Activated naive CD8-positive, alpha-beta T cell treated with anti-CD3 and anti-CD28 coated beads, Interleukin-2, amount 10 ng/mL, durations not matched to agents 7 days and 5 days (primary cell): ENCODE results near the gene CPNE9. TPM values are rescaled to one million over a fixed set of nuclear protein-coding genes. Genes with fewer than 3 reads are reported as not detected.

Source experiments
- ATAC-seq: fragments of 150-1000 bp; cut with Tn5 transposase; one replicate; pipeline ENCODE4 v1.10.0; 2021; ENCODE audit warnings: low read depth, moderate library complexity
- POLR2A ChIA-PET: fragments of 350-600 bp; sonication (Branson Sonifier 250); formaldehyde crosslinking; loops from one replicate; lab custom pipeline; 2021; ENCODE audit warnings: antibody characterized with exemption; lab: Charles Lee
- DNase-seq: peaks from one replicate; pipeline ENCODE4 v3.0.0; 2021
- H3K27ac Mint-ChIP-seq: one replicate; pipeline ENCODE4 v1.8.0; 2022; ENCODE audit warnings: mild to moderate bottlenecking, mixed read lengths
- H3K27me3 Mint-ChIP-seq: one replicate; pipeline ENCODE4 v1.8.0; 2022; ENCODE audit warnings: mild to moderate bottlenecking, moderate library complexity, mixed read lengths
- H3K36me3 Mint-ChIP-seq: one replicate; pipeline ENCODE4 v1.8.0; 2021; ENCODE audit warnings: mild to moderate bottlenecking, mixed read lengths
- H3K4me1 Mint-ChIP-seq: one replicate; pipeline ENCODE4 v1.8.0; 2021; ENCODE audit warnings: mixed read lengths
- H3K4me3 Mint-ChIP-seq: one replicate; pipeline ENCODE4 v1.8.0; 2022; ENCODE audit warnings: mild to moderate bottlenecking, moderate library complexity, mixed read lengths
- H3K9me3 Mint-ChIP-seq: one replicate; pipeline ENCODE4 v1.8.0; 2021; ENCODE audit warnings: mixed read lengths
- total RNA-seq, 2 experiments: library from RNA; stranded (reverse); gene quantifications; one replicate each; pipeline ENCODE4 v1.2.3, GENCODE V29; 2021

Gene CPNE9
- total RNA-seq, 2 experiments from 2014 or later = 1.1 TPM; not detected in 1

- Mint-ChIP-seq H3K36me3 (peaks cover 35% of the 10 kb centered on the region), H3K4me1 (peaks cover 42% of the 10 kb centered on the region), H3K27me3 (no peaks in the 10 kb centered on the region), H3K4me3 (no peak overlapping the region), H3K27ac (no peak overlapping the region), H3K9me3 (no peaks in the 10 kb centered on the region)
- no peak for ATAC-seq
- POLR2A ChIA-PET = interaction anchor here (5.3 kb wide), 1 partner anchor 15 kb away, joined by 65 read pairs; the partner anchor contains the start of gene BRPF1
- no peak for DNase-seq
Observed at GRCh38 chr3:9748031-9748430, 44.4 kb downstream of the CPNE9 start.

DNA sequence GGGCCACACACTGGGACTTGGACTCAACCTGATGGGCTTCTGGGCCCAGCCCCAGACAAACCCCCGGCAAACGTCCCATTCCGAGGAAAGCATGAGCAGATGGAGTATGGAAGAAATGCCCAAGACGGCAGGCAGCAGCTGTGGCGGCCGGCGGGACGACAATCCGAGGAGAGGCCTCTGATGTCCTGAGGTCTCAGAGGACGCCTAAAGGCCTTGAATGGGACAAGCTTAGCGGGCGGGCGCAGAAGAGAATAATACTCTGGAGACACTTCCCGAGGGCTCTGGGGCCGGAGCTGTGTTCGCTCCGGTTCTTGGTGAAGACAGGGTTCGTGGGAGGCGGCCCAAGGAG lies 45.6 kb downstream of the CPNE9 start:
- H3K36me3 Mint-ChIP-seq = peaks cover 35% of the 10 kb centered on the region

DNA sequence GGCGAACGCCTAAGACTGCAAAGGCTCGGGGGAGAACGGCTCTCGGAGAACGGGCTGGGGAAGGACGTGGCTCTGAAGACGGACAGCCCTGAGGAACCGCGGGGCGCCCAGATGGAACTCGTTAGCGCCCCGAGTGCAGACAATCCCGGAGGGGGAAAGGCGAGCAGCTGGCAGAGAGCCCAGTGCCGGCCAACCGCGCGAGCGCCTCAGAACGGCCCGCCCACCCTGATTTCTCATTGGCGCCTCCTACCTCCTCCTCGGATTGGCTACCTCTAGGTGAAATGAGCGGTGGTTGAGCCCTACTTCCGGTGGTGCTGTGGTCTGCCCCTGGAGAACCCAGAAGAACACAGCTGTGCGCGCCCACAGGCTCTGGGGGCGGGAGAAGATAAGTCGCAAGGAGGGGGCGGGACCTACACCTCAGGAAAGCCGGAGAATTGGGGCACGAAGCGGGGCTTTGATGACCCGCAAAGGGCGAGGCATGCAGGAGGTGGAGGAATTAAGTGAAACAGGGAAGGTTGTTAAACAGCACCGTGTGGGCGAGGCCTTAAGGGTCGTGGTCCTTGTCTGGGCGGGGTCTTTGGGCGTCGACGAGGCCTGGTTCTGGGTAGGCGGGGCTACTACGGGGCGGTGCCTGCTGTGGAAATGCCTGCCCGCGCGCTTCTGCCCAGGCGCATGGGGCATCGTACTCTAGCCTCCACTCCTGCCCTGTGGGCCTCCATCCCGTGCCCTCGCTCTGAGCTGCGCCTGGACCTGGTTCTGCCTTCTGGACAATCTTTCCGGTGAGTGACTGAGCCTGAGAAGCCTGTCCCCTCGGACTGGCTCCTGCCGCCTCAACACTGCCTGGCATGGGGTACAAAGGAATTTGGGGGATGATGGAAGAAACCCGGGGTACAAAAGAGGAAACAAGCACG lies 46.3 kb downstream of the CPNE9 start, which contains the start of gene OGG1:
Gene OGG1, plus strand, starts transcription at position 308 of the 911 bp plus-strand sequence. Its CDS starts 335 bp downstream, at position 643.
- POLR2A ChIA-PET = interaction anchor here (0.5 to 5.3 kb wide), 13 partner anchors 17 to 353 kb away, joined by 3 to 65 read pairs (median 4); partner anchors contain the start of genes ARPC4, BRPF1, CAMK1 and TADA3
- peak; percentile 91 for ATAC-seq
- peaks cover 34% of the 10 kb centered on the region for H3K36me3 Mint-ChIP-seq
- peak within 1 kb of the TSS; percentile 94 for H3K27ac Mint-ChIP-seq
- no peaks in the 10 kb centered on the region for H3K9me3 Mint-ChIP-seq
- no peaks in the 10 kb centered on the region for H3K27me3 Mint-ChIP-seq
- peak; percentile 96 for DNase-seq
- peak within 1 kb of the TSS; percentile 98 for H3K4me3 Mint-ChIP-seq
- peaks cover 51% of the 10 kb centered on the region for H3K4me1 Mint-ChIP-seq

More for the DNA sequence above, 45.6 kb downstream of the CPNE9 start:
- H3K4me3 Mint-ChIP-seq = peak overlapping the region; percentile 98
- H3K27ac Mint-ChIP-seq = peak overlapping the region; percentile 94
- ATAC-seq = no peak
- no peaks in the 10 kb centered on the region for H3K9me3 Mint-ChIP-seq
- H3K27me3 Mint-ChIP-seq = no peaks in the 10 kb centered on the region
- POLR2A ChIA-PET = interaction anchor here (0.5 to 5.3 kb wide), 11 partner anchors 16 to 353 kb away, joined by 3 to 65 read pairs (median 4); partner anchors contain the start of genes ARPC4, BRPF1, TADA3 and TTLL3
- no peak for DNase-seq
- peaks cover 46% of the 10 kb centered on the region for H3K4me1 Mint-ChIP-seq

DNA sequence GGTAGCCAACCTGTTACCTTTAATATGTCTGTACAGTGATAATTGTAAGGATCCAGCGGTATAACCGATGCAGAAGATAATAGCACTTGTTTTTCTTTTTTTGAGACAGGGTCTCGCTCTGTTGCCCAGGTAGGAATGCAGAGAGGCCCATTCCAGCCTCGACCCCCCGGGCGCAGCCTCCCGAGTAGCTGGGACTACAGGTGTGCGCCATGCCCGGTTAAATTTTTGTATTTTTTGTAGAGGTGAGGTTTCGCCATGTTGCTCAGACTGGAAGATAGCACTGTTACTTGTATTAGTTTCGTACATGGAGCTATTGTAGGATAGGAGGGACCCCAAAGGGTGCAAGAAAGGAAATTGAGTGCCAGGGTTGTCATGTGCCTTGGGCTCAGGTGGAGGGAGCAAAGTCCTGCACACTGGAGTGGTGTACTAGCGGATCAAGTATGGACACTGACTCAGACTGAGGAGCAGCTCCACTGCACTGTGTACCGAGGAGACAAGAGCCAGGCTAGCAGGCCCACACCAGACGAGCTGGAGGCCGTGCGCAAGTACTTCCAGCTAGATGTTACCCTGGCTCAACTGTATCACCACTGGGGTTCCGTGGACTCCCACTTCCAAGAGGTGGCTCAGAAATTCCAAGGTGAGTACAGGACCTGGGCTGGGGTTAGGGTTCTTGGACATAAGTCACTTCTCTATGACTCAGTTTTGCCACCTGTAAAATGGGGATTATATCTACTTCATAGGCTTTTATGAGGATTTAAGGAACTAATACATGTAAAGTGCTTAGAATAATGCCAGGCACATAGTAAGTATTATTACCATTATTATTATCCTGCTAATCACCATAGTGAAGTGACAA lies 47.2 kb downstream of the CPNE9 start:
- peaks cover 34% of the 10 kb centered on the region for H3K36me3 Mint-ChIP-seq

GRCh38 chr3:9754678-9755077 lies 51.0 kb downstream of the CPNE9 start:
- Mint-ChIP-seq H3K27ac (peak overlapping the region; percentile 75), H3K27me3 (no peaks in the 10 kb centered on the region), H3K4me1 (peaks cover 36% of the 10 kb centered on the region), H3K4me3 (peak overlapping the region; percentile 69), H3K9me3 (no peaks in the 10 kb centered on the region), H3K36me3 (peaks cover 34% of the 10 kb centered on the region)
- POLR2A ChIA-PET = interaction anchor here (0.6 to 1.1 kb wide), 3 partner anchors 23 to 134 kb away, joined by 3 to 4 read pairs (median 3); partner anchors contain the start of gene BRPF1
- ATAC-seq (no peak), DNase-seq (no peak)

More for the DNA sequence above, 47.2 kb downstream of the CPNE9 start:
- H3K4me3 Mint-ChIP-seq = peak overlapping the region; percentile 98
- no peak for DNase-seq
- H3K27ac Mint-ChIP-seq = peak overlapping the region; percentile 94
- POLR2A ChIA-PET = interaction anchor here (1.0 to 5.3 kb wide), 4 partner anchors 18 to 42 kb away, joined by 5 to 65 read pairs (median 17); partner anchors contain the start of genes ARPC4, BRPF1, CAMK1 and TADA3
- no peak for ATAC-seq
- H3K9me3 Mint-ChIP-seq = no peaks in the 10 kb centered on the region
- H3K4me1 Mint-ChIP-seq = peaks cover 53% of the 10 kb centered on the region
- H3K27me3 Mint-ChIP-seq = no peaks in the 10 kb centered on the region

DNA sequence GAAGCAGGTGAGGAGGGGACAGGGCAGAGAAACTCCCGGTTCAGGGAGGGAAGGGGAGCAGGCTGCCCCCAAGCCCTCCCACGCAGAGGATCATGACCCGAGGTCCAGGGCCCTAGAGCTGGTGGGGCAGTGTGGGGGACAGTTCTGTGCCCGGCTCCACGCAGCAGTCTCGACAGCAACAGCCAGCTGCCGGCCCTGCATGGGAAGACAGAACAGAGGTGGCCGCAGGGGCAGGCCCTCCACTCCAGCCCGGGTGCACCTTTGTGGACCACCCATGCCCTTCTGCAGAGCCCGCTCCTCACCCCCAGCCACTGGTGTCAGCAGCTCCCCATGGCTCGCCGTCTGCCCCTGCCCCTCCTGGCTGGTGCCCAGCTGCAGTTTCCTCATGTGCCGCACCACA lies 53.8 kb downstream of the CPNE9 start:
- Mint-ChIP-seq H3K36me3 (peaks cover 37% of the 10 kb centered on the region), H3K27me3 (no peaks in the 10 kb centered on the region), H3K4me1 (peaks cover 15% of the 10 kb centered on the region), H3K4me3 (no peak overlapping the region), H3K27ac (no peak overlapping the region), H3K9me3 (no peaks in the 10 kb centered on the region)
- DNase-seq = no peak
- no peak for ATAC-seq
- POLR2A ChIA-PET = no interaction called here

DNA sequence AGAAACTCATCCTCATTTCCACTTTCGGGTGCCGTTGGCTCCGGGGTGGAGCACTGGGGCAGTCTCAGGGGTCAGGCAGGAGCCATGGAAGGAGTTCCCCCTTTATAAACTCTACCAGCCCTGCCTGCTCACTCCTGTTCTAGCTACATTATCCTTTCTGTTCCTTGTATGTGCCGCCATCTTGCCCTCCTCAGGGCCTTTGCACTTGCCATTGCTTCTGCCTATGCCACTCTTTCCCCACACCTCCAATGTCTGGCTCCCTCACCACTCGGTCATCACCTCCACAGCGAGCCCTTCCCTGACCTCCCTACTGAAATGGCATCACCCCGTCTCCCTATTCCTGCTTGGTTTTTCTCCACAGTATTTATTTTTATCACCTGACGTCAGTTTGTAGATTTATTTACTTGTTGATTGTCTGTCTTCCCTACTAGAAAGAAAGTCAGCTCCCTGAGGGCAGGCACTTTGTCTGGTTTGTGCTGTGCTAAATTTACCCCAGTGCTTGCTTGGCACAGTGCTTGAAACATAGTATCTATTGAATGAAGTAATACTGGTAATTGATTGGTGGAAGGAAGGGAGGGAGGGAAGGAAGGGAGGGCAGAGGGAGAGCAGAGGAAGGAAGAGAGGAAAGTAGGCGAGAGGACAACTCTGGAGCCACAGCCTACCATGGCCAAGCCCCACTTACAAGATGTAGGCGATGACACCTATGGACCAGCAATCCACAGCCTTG lies 57.3 kb downstream of the CPNE9 start:
- Mint-ChIP-seq H3K27ac (no peak overlapping the region), H3K36me3 (peaks cover 37% of the 10 kb centered on the region), H3K4me3 (no peak overlapping the region), H3K27me3 (no peaks in the 10 kb centered on the region), H3K4me1 (peaks cover 6% of the 10 kb centered on the region), H3K9me3 (no peaks in the 10 kb centered on the region)
- DNase-seq (no peak), ATAC-seq (no peak)
- POLR2A ChIA-PET = no interaction called here

- Mint-ChIP-seq H3K36me3 (peaks cover 32% of the 10 kb centered on the region), H3K4me3 (no peak overlapping the region), H3K4me1 (peaks cover 8% of the 10 kb centered on the region), H3K27ac (no peak overlapping the region), H3K27me3 (no peaks in the 10 kb centered on the region), H3K9me3 (no peaks in the 10 kb centered on the region)
- DNase-seq (no peak), ATAC-seq (no peak)
- POLR2A ChIA-PET = interaction anchor here (1.0 kb wide), 1 partner anchor 9 kb away, joined by 4 read pairs; no protein-coding TSS in a partner anchor
Observed at GRCh38 chr3:9761919-9762318, 58.3 kb downstream of the CPNE9 start.

GRCh38 chr3:9762871-9763270 lies 59.2 kb downstream of the CPNE9 start:
- H3K4me1 Mint-ChIP-seq = peaks cover 17% of the 10 kb centered on the region
- POLR2A ChIA-PET = interaction anchor here (0.9 to 1.1 kb wide), 3 partner anchors 9 to 30 kb away, joined by 3 to 4 read pairs (median 4); no protein-coding TSS in a partner anchor
- ATAC-seq = no peak
- H3K36me3 Mint-ChIP-seq = peaks cover 37% of the 10 kb centered on the region
- no peak for DNase-seq
- no peaks in the 10 kb centered on the region for H3K27me3 Mint-ChIP-seq
- H3K9me3 Mint-ChIP-seq = no peaks in the 10 kb centered on the region
- no peak overlapping the region for H3K27ac Mint-ChIP-seq
- H3K4me3 Mint-ChIP-seq = no peak overlapping the region

- peaks cover 33% of the 10 kb centered on the region for H3K4me1 Mint-ChIP-seq
Observed at GRCh38 chr3:9765865-9766264, 62.2 kb downstream of the CPNE9 start.

GRCh38 chr3:9767418-9767817 lies 63.8 kb downstream of the CPNE9 start:
- no peak for ATAC-seq
- Mint-ChIP-seq H3K4me3 (no peak overlapping the region), H3K27ac (no peak overlapping the region), H3K36me3 (peaks cover 19% of the 10 kb centered on the region), H3K27me3 (no peaks in the 10 kb centered on the region), H3K4me1 (peaks cover 34% of the 10 kb centered on the region), H3K9me3 (no peaks in the 10 kb centered on the region)
- POLR2A ChIA-PET = interaction anchor here (1.1 to 4.6 kb wide), 2 partner anchors 13 to 18 kb away, joined by 3 to 32 read pairs; no protein-coding TSS in a partner anchor
- no peak for DNase-seq

More at GRCh38 chr3:9765865-9766264, 62.2 kb downstream of the CPNE9 start:
- POLR2A ChIA-PET = interaction anchor here (0.6 kb wide), 1 partner anchor 60 kb away, joined by 4 read pairs; no protein-coding TSS in a partner anchor
- ATAC-seq = no peak
- Mint-ChIP-seq H3K27ac (no peak overlapping the region), H3K4me3 (no peak overlapping the region), H3K27me3 (no peaks in the 10 kb centered on the region), H3K36me3 (peaks cover 23% of the 10 kb centered on the region), H3K9me3 (no peaks in the 10 kb centered on the region)
- no peak for DNase-seq
